Daoy (cell line): ENCODE data around the gene SNN. TPM values are rescaled to one million over a fixed set of nuclear protein-coding genes. Genes with fewer than 3 reads are reported as not detected.

ENCODE experiments used
- DNase-seq: peaks from one replicate; pipeline ENCODE4 v3.0.0-alpha.2; 2015; ENCODE audit warnings: low read depth
- total RNA-seq: library from RNA; depleted of rRNA; stranded (reverse); fragments of >200 nt; shearing (Covaris generic); gene quantifications from 2 replicates; pipeline ENCODE4 v1.2.3, GENCODE V29; 2014; rRNA removed

SNN gene
- total RNA-seq, 1 experiment from 2014 or later, result 3.5 TPM

- DNase-seq, result no peak
Measured at GRCh38 chr16:11727796-11728543, 59.7 kb downstream of the SNN start.

Other genes starting within 250 kb of the SNN start
- gene LITAF, start 81.5 kb upstream of the SNN start, total RNA-seq, result 22.9 and 33.4 TPM in 2 replicates
- 15.8 and 22.5 TPM in 2 replicates for gene TXNDC11, start 74.4 kb downstream of the SNN start, total RNA-seq
- 15.1 and 22.7 TPM in 2 replicates for gene ZC3H7A, start 128.8 kb downstream of the SNN start, total RNA-seq
- gene RSL1D1, start 183.1 kb downstream of the SNN start, total RNA-seq, result 270 and 395 TPM in 2 replicates
- 114 TPM in 2 replicates for gene GSPT1, start 247.5 kb downstream of the SNN start, total RNA-seq